Peyer's patch (tissue), 4 donors: ENCODE data around the gene NOS1AP.

Experiments
- CTCF ChIP-seq, 6 experiments: fragments of 450-650 bp in 4 of 6; fragments of 200-600 bp in 2 of 6; sonication (generic) in 1 of 6; IDR thresholded peaks; one replicate each; pipeline ENCODE4 v1.5.1; 2017 to 2019; ENCODE audit warnings: antibody characterized with exemption in 6 of 6, mild to moderate bottlenecking in 3 of 6, moderate library complexity in 1 of 6
- POLR2A ChIP-seq, 2 donors: fragments of 450-650 bp; IDR thresholded peaks; one replicate each; pipeline ENCODE4 v1.5.1; 2017; ENCODE audit warnings: antibody characterized with exemption in 2 of 2, mild to moderate bottlenecking in 2 of 2, moderate library complexity in 2 of 2

GRCh38 chr1:162138599-162139181 is 69.2 kb downstream of the NOS1AP start:
- TF ChIP-seq POLR2A (IDR thresholded peaks at IDR 0.05) (no peak), CTCF (IDR thresholded peaks at IDR 0.05) (no peak)
